Stimulated activated effector memory CD8-positive, alpha-beta T cell treated with anti-CD3 and anti-CD28 coated beads, Interleukin-12 subunit alpha, Interleukin-12 subunit beta, amount 100 ng/mL, for 72 hours (primary cell): Measurements from ENCODE around the gene ATP2B2.
A peak's percentile ranks its signal among the peaks of the same experiment; 100 is the strongest.

Experiments used
- ATAC-seq: fragments of 150-1000 bp; cut with Tn5 transposase; 2 replicates; pipeline ENCODE4 v1.10.0; 2021
- DNase-seq, 2 donors: peaks; one replicate each; pipeline ENCODE4 v3.0.0; 2021 to 2022; ENCODE audit warnings: low spot score in 2 of 2
- H3K27ac Mint-ChIP-seq: one replicate; pipeline ENCODE4 v1.8.0; 2022; ENCODE audit warnings: mild to moderate bottlenecking, mixed read lengths
- H3K36me3 Mint-ChIP-seq: one replicate; pipeline ENCODE4 v1.8.0; 2022; ENCODE audit warnings: mild to moderate bottlenecking, mixed read lengths
- H3K4me1 Mint-ChIP-seq: one replicate; pipeline ENCODE4 v1.8.0; 2022; ENCODE audit warnings: mixed read lengths
- H3K4me3 Mint-ChIP-seq: one replicate; pipeline ENCODE4 v1.8.0; 2022; ENCODE audit warnings: mild to moderate bottlenecking, mixed read lengths
- H3K9me3 Mint-ChIP-seq: one replicate; pipeline ENCODE4 v1.8.0; 2022; ENCODE audit warnings: mixed read lengths

ATP2B2 gene

GRCh38 chr3:10463533-10464434 is 41.6 kb downstream of the ATP2B2 start:
- H3K4me3 Mint-ChIP-seq: no peak overlapping the region

DNA sequence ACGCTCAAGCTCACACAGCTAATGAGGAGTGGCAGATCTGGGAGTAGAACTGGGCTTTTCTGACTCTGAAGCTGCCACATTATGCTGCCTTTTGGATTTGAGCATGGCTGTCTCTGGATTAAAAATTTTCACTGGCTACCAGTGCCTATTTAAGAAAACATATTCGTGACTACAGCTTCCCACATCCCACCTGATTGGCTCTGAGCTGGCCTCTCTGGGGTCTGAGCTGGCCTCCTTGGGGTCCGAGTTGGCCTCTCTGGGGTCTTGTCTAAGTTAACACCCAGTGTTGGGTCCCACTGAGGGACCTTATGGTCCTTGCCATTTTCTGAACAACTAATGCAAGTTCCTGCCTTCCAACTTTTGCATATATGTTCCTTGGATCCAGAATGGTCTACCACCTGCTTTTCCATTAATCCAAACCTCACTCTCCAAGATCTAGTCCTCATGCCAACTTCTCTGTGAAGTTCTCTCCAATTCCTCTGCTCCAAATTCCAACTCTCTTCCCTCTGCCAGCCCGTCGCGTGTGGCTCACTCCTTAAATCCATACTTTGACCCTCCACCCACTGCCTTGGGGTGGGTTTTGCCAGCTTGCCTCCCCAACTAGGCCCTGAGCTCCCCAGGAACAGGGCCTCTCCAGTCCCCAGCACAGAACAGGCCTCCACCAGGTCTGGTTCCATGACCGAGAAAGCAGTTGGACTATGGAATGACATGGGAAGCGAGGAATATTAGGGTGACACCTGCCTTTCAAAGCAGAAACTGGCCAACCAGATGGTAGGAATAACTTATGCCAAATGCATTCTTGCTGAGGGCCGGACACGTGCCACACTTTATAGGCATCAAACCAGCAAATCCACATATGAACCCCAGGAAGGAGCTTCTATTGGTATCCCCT is 42.5 kb downstream of the ATP2B2 start:
- Mint-ChIP-seq H3K4me1 (peaks cover 8% of the 10 kb centered on the region), H3K27ac (no peak overlapping the region), H3K36me3 (no peaks in the 10 kb centered on the region), H3K9me3 (no peaks in the 10 kb centered on the region), H3K4me3 (no peak overlapping the region)
- no peak for DNase-seq
- ATAC-seq: no peak

More at GRCh38 chr3:10463533-10464434, 41.6 kb downstream of the ATP2B2 start:
- Mint-ChIP-seq H3K4me1 (peaks cover 8% of the 10 kb centered on the region), H3K9me3 (no peaks in the 10 kb centered on the region), H3K27ac (no peak overlapping the region), H3K36me3 (no peaks in the 10 kb centered on the region)
- ATAC-seq: no peak
- no peak for DNase-seq

DNA sequence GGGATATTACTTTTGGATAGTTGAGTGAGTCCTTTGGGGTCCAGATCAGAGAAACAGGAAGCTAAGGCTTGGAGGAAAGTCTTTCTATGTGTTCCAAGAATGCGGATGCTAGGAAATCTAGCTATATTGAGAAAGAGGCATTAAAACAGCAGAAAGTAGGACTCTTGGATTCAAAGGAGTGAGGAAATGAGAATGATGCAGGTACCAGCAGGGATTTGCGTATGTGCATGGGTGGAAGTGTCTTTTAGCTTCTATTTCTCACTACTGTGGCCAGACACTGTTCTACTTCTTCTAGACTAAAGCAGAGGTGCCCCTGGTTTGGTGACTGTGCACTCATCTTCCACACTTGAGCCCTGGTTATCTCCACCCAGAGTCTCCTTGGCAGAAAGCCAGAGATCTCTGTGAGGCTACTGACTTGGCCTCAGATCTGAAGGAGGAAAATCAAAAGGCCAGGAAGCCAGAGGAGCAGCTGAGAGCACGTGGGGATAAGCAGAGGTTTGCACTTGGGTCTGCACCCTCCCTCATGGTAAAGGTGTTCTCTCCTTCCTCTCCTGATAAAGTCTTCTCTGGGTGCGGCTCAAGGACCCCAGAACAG is 44.3 kb downstream of the ATP2B2 start:
- H3K27ac Mint-ChIP-seq: no peak overlapping the region

GRCh38 chr3:10459954-10460754 is 45.2 kb downstream of the ATP2B2 start:
- Mint-ChIP-seq H3K36me3 (no peaks in the 10 kb centered on the region), H3K27ac (no peak overlapping the region), H3K4me3 (no peak overlapping the region), H3K9me3 (no peaks in the 10 kb centered on the region), H3K4me1 (peaks cover 8% of the 10 kb centered on the region)
- ATAC-seq (peak; percentile 74), DNase-seq (peak in 1 of 2 donors; percentile 66)

More for the DNA sequence above, 44.3 kb downstream of the ATP2B2 start:
- H3K36me3 Mint-ChIP-seq: no peaks in the 10 kb centered on the region
- ATAC-seq: no peak
- no peaks in the 10 kb centered on the region for H3K9me3 Mint-ChIP-seq
- H3K4me1 Mint-ChIP-seq: peaks cover 8% of the 10 kb centered on the region
- DNase-seq: no peak
- no peak overlapping the region for H3K4me3 Mint-ChIP-seq

- ATAC-seq (no peak), DNase-seq (no peak)
- H3K4me1 Mint-ChIP-seq: peaks cover 8% of the 10 kb centered on the region
- no peaks in the 10 kb centered on the region for H3K9me3 Mint-ChIP-seq
- no peak overlapping the region for H3K4me3 Mint-ChIP-seq
- H3K27ac Mint-ChIP-seq: no peak overlapping the region
- H3K36me3 Mint-ChIP-seq: no peaks in the 10 kb centered on the region
Observed at GRCh38 chr3:10457560-10457959, 47.8 kb downstream of the ATP2B2 start.

- peaks cover 4% of the 10 kb centered on the region for H3K4me1 Mint-ChIP-seq
- DNase-seq (no peak), ATAC-seq (no peak)
- H3K36me3 Mint-ChIP-seq: no peaks in the 10 kb centered on the region
- H3K9me3 Mint-ChIP-seq: no peaks in the 10 kb centered on the region
- no peak overlapping the region for H3K27ac Mint-ChIP-seq
- H3K4me3 Mint-ChIP-seq: no peak overlapping the region
Observed at GRCh38 chr3:10456981-10457380, 48.4 kb downstream of the ATP2B2 start.

GRCh38 chr3:10455545-10455914 is 49.9 kb downstream of the ATP2B2 start:
- no peak for DNase-seq
- H3K36me3 Mint-ChIP-seq: no peaks in the 10 kb centered on the region
- H3K4me1 Mint-ChIP-seq: no peaks in the 10 kb centered on the region
- H3K4me3 Mint-ChIP-seq: no peak overlapping the region
- ATAC-seq: no peak
- H3K9me3 Mint-ChIP-seq: no peaks in the 10 kb centered on the region
- no peak overlapping the region for H3K27ac Mint-ChIP-seq

DNA sequence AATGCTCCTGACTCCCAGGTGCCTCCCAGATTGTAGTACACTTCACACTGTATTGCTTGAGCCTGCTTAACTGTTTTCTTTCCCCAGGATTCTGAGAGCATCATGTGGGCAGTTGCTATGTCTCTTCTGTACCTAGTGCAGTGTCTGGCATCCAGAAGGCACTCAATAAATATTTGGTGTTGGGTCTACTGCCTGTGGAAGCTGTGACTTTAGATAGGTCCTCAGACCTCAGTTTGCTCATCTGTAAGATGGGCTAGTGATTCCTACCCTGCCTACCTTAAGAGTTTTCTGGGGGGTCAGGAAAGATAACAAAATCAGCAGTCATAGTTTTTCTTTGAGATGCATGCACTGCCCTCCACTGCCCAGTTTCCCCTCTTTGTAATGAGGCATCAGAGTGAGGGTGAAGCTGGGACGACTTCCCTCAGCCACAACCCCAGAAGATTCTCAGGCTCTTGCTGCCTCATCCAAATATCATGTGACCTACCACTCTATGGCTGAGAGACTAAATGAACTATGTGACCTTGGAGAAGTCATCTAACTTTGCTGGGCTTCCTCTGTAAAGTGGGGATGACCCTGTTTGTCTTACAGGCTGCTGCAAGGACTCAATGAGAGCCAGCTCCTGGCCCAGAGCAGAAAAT is 50.4 kb downstream of the ATP2B2 start:
- Mint-ChIP-seq H3K27ac (no peak overlapping the region), H3K4me1 (no peaks in the 10 kb centered on the region), H3K4me3 (no peak overlapping the region), H3K9me3 (no peaks in the 10 kb centered on the region), H3K36me3 (no peaks in the 10 kb centered on the region)
- DNase-seq (no peak), ATAC-seq (peak; percentile 17)

GRCh38 chr3:10453431-10454163 is 51.8 kb downstream of the ATP2B2 start:
- no peak overlapping the region for H3K4me3 Mint-ChIP-seq
- DNase-seq (no peak), ATAC-seq (no peak)
- H3K27ac Mint-ChIP-seq: no peak overlapping the region
- H3K36me3 Mint-ChIP-seq: no peaks in the 10 kb centered on the region
- no peaks in the 10 kb centered on the region for H3K4me1 Mint-ChIP-seq
- H3K9me3 Mint-ChIP-seq: no peaks in the 10 kb centered on the region

- no peaks in the 10 kb centered on the region for H3K9me3 Mint-ChIP-seq
- H3K36me3 Mint-ChIP-seq: no peaks in the 10 kb centered on the region
- no peak overlapping the region for H3K27ac Mint-ChIP-seq
- DNase-seq (no peak), ATAC-seq (no peak)
- H3K4me3 Mint-ChIP-seq: no peak overlapping the region
- no peaks in the 10 kb centered on the region for H3K4me1 Mint-ChIP-seq
Observed at GRCh38 chr3:10450494-10451440, 54.6 kb downstream of the ATP2B2 start.

DNA sequence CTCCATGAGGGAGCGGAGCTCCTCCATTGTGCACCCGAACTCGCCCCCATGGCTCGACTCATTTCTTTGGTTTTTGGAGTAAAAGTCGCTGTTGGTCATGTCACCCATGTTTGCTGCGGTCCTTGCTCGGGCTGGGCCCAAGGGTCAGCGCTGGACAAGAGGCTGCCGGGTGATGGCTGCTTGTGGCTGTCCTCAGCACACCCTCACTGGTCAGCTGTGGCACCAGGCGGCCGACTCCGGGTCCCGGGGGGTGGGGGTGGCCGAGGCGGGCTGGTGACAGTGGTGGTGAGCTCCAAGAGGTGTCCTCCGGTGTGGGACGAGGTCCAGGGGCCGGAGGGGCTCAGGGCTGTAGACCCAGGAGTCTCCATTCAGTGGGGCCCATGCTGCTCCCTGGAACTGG is 56.0 kb downstream of the ATP2B2 start:
- Mint-ChIP-seq H3K27ac (no peak overlapping the region), H3K9me3 (no peaks in the 10 kb centered on the region), H3K36me3 (no peaks in the 10 kb centered on the region), H3K4me1 (peaks cover 11% of the 10 kb centered on the region), H3K4me3 (no peak overlapping the region)
- no peak for ATAC-seq
- no peak for DNase-seq

DNA sequence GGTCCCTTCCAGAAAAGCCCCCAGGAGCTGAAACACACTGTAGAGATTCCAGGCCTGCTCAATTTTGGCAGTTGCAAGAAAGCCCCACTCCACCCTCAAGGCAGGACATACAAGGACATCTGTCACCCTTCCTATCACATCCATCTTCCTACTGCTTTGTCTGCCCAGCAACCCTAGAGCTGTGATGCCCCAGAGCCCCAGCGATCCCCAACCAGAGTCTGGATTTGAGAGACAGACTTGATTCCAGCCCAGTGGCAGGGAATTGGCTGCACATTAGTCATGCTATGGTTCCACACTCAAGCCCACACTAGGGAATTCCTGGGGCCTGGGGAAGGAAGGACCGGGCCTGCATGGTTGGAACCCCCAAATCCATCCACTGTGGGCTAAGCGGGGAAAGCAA is 56.8 kb downstream of the ATP2B2 start:
- no peak for ATAC-seq
- DNase-seq: no peak
- no peaks in the 10 kb centered on the region for H3K36me3 Mint-ChIP-seq
- peaks cover 15% of the 10 kb centered on the region for H3K4me1 Mint-ChIP-seq
- H3K27ac Mint-ChIP-seq: no peak overlapping the region
- no peaks in the 10 kb centered on the region for H3K9me3 Mint-ChIP-seq
- H3K4me3 Mint-ChIP-seq: no peak overlapping the region
